Neural progenitor cell (in vitro differentiated cells): ENCODE measurements around the gene CAPZB. TPM values are rescaled to one million over a fixed set of nuclear protein-coding genes. Genes with fewer than 3 reads are reported as not detected.

Source experiments
- DNase-seq: peaks from one replicate; pipeline ENCODE4 v3.0.0-alpha.2; 2016; ENCODE audit warnings: low spot score
- H2AFZ ChIP-seq: fragments of 200-600 bp; sonication (generic); replicated peaks from 2 replicates; pipeline ENCODE4 v1.6.1; 2016; ENCODE audit warnings: antibody characterized with exemption
- H3F3A ChIP-seq: fragments of 200-600 bp; sonication (generic); 2 replicates; pipeline ENCODE4 v1.6.1; 2016; ENCODE audit warnings: antibody characterized with exemption, low read depth
- H3K27ac ChIP-seq: fragments of 200-600 bp; sonication (generic); 2 replicates; pipeline ENCODE4 v1.5.1; 2016; ENCODE audit warnings: mild to moderate bottlenecking
- H3K27me3 ChIP-seq: fragments of 200-600 bp; sonication (generic); 2 replicates; pipeline ENCODE4 v1.6.1; 2016; ENCODE audit warnings: mild to moderate bottlenecking, moderate library complexity
- H3K36me3 ChIP-seq: fragments of 200-600 bp; sonication (generic); 2 replicates; pipeline ENCODE4 v1.5.1; 2016
- H3K4me1 ChIP-seq: fragments of 200-600 bp; sonication (generic); 2 replicates; pipeline ENCODE4 v1.6.1; 2016; ENCODE audit warnings: mixed run types
- H3K4me2 ChIP-seq: fragments of 200-600 bp; sonication (generic); 2 replicates; pipeline ENCODE4 v1.6.1; 2016
- H3K4me3 ChIP-seq: fragments of 200-600 bp; sonication (generic); 2 replicates; pipeline ENCODE4 v1.5.1; 2016
- H3K79me2 ChIP-seq: fragments of 200-600 bp; sonication (generic); 2 replicates; pipeline ENCODE4 v1.6.1; 2016; ENCODE audit warnings: low read depth
- H3K9ac ChIP-seq: fragments of 200-600 bp; sonication (generic); 2 replicates; pipeline ENCODE4 v1.6.1; 2016
- H3K9me3 ChIP-seq: fragments of 200-600 bp; sonication (generic); 2 replicates; pipeline ENCODE4 v1.5.1; 2016; ENCODE audit warnings: low read depth
- H4K20me1 ChIP-seq: fragments of 200-600 bp; sonication (generic); 2 replicates; pipeline ENCODE4 v1.6.1; 2016; ENCODE audit warnings: low read depth
- H3K27ac Mint-ChIP-seq: 3 replicates; pipeline ENCODE4 v1.8.0; 2021; ENCODE audit warnings: mixed read lengths
- H3K27me3 Mint-ChIP-seq: 2 replicates; pipeline ENCODE4 v1.8.0; 2022; ENCODE audit warnings: low read depth, mild to moderate bottlenecking, inconsistent platforms, moderate library complexity, mixed read lengths; ENCODE audit not compliant: insufficient read depth
- H3K36me3 Mint-ChIP-seq: 3 replicates; pipeline ENCODE4 v1.8.0; 2021; ENCODE audit warnings: mixed read lengths
- H3K4me1 Mint-ChIP-seq: 3 replicates; pipeline ENCODE4 v1.8.0; 2021; ENCODE audit warnings: mixed read lengths
- H3K4me3 Mint-ChIP-seq: 3 replicates; pipeline ENCODE4 v1.8.0; 2021; ENCODE audit warnings: mild to moderate bottlenecking, moderate library complexity, mixed read lengths
- H3K9me3 Mint-ChIP-seq: 3 replicates; pipeline ENCODE4 v1.8.0; 2020; ENCODE audit warnings: mixed read lengths
- EZH2 ChIP-seq: fragments of 200-600 bp; sonication (generic); IDR thresholded peaks from 2 replicates; pipeline ENCODE4 v1.6.1; 2017; ENCODE audit warnings: antibody characterized with exemption, mild to moderate bottlenecking, moderate library complexity
- EZH2phosphoT487 ChIP-seq: fragments of 200-600 bp; sonication (generic); IDR thresholded peaks from 2 replicates; pipeline ENCODE4 v1.6.1; 2017; ENCODE audit warnings: antibody characterized with exemption
- total RNA-seq: library from RNA; depleted of rRNA; stranded (reverse); fragments of >200 nt; gene quantifications from 2 replicates; pipeline ENCODE4 v1.2.3, GENCODE V29; 2015; ENCODE audit warnings: low replicate concordance
- TF ChIP-seq, protein P1 (sequence below): fragments of 200-600 bp; sonication (generic); IDR thresholded peaks from 2 replicates; pipeline ENCODE4 v1.5.1; 2017; ENCODE audit warnings: antibody characterized with exemption, mild to moderate bottlenecking

The CAPZB gene
- total RNA-seq, 1 donor from 2014 or later = 134 TPM

DNA sequence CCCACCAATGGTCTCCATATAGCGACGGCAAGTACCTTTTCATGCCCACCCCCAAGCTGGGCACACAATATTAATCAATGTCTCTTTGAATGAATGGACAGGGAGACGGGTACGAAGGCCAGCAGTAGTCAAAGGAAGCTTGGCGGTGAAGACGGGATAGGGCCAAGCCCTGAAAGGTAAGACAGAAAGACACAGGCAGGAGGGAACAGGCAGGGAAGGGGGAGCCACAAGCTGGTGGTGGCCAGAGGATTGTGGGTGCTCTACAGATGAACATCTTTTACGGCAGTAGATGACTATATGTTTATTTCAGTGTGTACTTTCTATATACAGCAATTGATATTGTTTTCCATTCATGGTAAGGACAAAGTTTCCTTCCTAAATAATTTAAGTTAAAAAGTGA, 16.3 kb downstream of the CAPZB start:
- no peak for DNase-seq
- Mint-ChIP-seq H3K4me3 (no peak overlapping the region), H3K27me3 (peaks cover 1% of the 10 kb centered on the region), H3K4me1 (peaks cover 44% of the 10 kb centered on the region), H3K27ac (peak overlapping the region; percentile 85), H3K9me3 (no peaks in the 10 kb centered on the region), H3K36me3 (peaks cover 12% of the 10 kb centered on the region)
- TF ChIP-seq EZH2 (no peak), EZH2phosphoT487 (no peak)
- TF ChIP-seq, protein P1, sequence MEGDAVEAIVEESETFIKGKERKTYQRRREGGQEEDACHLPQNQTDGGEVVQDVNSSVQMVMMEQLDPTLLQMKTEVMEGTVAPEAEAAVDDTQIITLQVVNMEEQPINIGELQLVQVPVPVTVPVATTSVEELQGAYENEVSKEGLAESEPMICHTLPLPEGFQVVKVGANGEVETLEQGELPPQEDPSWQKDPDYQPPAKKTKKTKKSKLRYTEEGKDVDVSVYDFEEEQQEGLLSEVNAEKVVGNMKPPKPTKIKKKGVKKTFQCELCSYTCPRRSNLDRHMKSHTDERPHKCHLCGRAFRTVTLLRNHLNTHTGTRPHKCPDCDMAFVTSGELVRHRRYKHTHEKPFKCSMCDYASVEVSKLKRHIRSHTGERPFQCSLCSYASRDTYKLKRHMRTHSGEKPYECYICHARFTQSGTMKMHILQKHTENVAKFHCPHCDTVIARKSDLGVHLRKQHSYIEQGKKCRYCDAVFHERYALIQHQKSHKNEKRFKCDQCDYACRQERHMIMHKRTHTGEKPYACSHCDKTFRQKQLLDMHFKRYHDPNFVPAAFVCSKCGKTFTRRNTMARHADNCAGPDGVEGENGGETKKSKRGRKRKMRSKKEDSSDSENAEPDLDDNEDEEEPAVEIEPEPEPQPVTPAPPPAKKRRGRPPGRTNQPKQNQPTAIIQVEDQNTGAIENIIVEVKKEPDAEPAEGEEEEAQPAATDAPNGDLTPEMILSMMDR = no peak
- Histone ChIP-seq H3F3A (peaks cover 7% of the 10 kb centered on the region), H3K36me3 (no peaks in the 10 kb centered on the region), H3K27ac (no peak overlapping the region), H3K4me2 (no peak overlapping the region), H3K27me3 (no peaks in the 10 kb centered on the region), H3K4me3 (no peak overlapping the region), H3K9ac (no peak overlapping the region), H3K9me3 (no peaks in the 10 kb centered on the region), H3K4me1 (peaks cover 32% of the 10 kb centered on the region), H2AFZ (no peak overlapping the region), H3K79me2 (peaks cover 97% of the 10 kb centered on the region), H4K20me1 (peaks cover 91% of the 10 kb centered on the region)

DNA sequence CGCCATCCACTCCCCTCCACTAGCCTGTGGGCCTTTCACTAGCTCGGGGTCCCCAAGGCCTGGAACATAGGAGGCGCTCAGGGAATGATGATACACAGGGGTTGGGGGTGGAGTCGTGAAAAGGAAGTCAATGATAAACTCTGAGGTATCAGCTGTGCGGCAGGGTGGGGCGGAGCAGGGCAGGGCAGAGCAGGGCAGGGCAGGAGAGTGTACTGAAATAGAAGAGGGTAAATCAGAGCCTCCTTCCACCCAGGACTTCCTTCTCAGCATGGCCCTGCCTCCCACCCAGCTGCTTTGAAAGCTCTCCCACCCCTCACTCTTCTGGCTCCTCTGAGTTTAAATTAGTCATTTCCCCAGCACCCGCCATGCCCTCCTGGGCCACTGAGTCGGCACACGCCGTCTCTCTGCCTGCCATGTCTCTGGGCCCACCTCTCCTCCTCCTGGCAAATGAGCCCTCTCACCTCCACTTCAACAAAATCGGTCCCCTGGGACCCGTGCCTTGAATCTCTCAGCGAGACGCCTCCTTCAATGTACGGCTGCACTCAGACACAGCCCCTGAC, 16.9 kb downstream of the CAPZB start:
- peaks cover 91% of the 10 kb centered on the region for H4K20me1 ChIP-seq
- H3K79me2 ChIP-seq = peaks cover 97% of the 10 kb centered on the region
- peaks cover 46% of the 10 kb centered on the region for H3K4me1 Mint-ChIP-seq
- peaks cover 14% of the 10 kb centered on the region for H3K36me3 Mint-ChIP-seq
- no peaks in the 10 kb centered on the region for H3K9me3 Mint-ChIP-seq
- no peak overlapping the region for H3K4me2 ChIP-seq
- H3K4me3 ChIP-seq = no peak overlapping the region
- H3K9ac ChIP-seq = no peak overlapping the region
- no peak overlapping the region for H2AFZ ChIP-seq
- TF ChIP-seq EZH2phosphoT487 (no peak), EZH2 (no peak)
- TF ChIP-seq, protein P1 = no peak
- H3K27me3 ChIP-seq = no peaks in the 10 kb centered on the region
- H3K4me3 Mint-ChIP-seq = no peak overlapping the region
- H3K4me1 ChIP-seq = peaks cover 32% of the 10 kb centered on the region
- DNase-seq = no peak
- no peaks in the 10 kb centered on the region for H3K9me3 ChIP-seq
- no peaks in the 10 kb centered on the region for H3K36me3 ChIP-seq
- H3K27ac ChIP-seq = no peak overlapping the region
- peaks cover 3% of the 10 kb centered on the region for H3K27me3 Mint-ChIP-seq
- H3F3A ChIP-seq = peaks cover 7% of the 10 kb centered on the region
- peak overlapping the region; percentile 85 for H3K27ac Mint-ChIP-seq

DNA sequence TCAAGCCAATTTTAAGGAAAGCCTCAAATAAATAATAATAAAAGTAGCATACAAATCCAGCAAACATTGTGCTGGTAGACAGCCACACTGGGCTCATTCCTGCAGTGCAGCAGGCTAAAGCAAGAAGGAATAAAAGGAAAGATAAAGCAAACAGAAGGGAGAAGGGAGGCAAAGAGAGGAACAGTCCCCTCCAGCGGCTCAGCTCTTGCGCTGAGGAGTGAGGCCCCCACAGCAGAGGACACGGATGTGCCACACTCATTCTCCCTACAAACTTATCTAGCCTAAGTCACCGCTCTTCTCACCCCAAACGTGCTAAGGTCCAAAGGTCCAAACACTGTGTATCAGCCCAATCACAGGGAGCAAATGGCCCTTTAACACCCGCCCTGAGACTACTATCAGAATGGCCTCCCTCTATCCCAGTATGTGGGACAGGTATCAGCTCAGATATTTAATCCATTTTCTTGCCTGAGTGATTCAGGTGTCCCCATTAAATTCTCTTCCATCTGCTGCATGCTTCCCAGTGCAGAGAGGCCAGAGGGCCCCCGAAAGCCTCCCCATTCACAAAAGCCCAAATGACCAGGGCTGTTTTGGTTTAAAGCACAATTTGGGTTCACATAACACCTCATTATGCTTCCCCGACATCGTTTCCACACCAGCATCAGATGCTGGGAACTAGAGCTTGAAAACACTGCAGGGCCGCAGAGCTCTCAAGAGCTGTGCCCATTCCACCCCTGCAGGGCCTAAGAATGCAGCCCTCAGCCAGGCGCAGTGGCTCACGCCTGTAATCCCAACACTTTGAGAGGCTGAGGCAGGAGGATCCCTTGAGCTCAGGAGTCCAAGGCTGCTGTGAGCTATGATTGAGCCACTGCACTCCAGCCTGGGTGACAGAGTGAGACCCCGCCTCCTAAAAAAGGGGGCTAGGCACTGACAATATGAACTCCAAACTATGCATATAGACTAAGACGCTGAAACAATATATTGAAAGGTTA, 17.8 kb downstream of the CAPZB start:
- Mint-ChIP-seq H3K4me1 (peaks cover 55% of the 10 kb centered on the region), H3K36me3 (peaks cover 14% of the 10 kb centered on the region), H3K27me3 (peaks cover 4% of the 10 kb centered on the region), H3K4me3 (no peak overlapping the region), H3K27ac (no peak overlapping the region), H3K9me3 (no peaks in the 10 kb centered on the region)
- Histone ChIP-seq H3K4me3 (no peak overlapping the region), H3K4me1 (peaks cover 40% of the 10 kb centered on the region), H3K9me3 (no peaks in the 10 kb centered on the region), H2AFZ (no peak overlapping the region), H3K79me2 (peaks cover 98% of the 10 kb centered on the region), H3K27me3 (no peaks in the 10 kb centered on the region), H3K4me2 (no peak overlapping the region), H3F3A (peaks cover 7% of the 10 kb centered on the region), H3K27ac (no peak overlapping the region), H3K9ac (no peak overlapping the region), H4K20me1 (peaks cover 93% of the 10 kb centered on the region), H3K36me3 (no peaks in the 10 kb centered on the region)
- TF ChIP-seq EZH2phosphoT487 (no peak), EZH2 (no peak)
- TF ChIP-seq, protein P1 = no peak
- DNase-seq = peak; percentile 40
